IPS-18a (cell line): ENCODE data around the gene ZNF358.
A peak's percentile ranks its signal among the peaks of the same experiment; 100 is the strongest.

Experiments
- H3K27ac ChIP-seq: one replicate; pipeline ENCODE4 v1.5.1; 2013; ENCODE audit warnings: low read length
- H3K27me3 ChIP-seq: one replicate; pipeline ENCODE4 v1.6.1; 2013; ENCODE audit warnings: mild to moderate bottlenecking, low read length; ENCODE audit not compliant: control insufficient read depth, insufficient read depth
- H3K36me3 ChIP-seq: one replicate; pipeline ENCODE4 v1.6.1; 2013; ENCODE audit warnings: low read depth, low read length; ENCODE audit not compliant: control insufficient read depth
- H3K4me1 ChIP-seq: one replicate; pipeline ENCODE4 v1.6.1; 2013; ENCODE audit warnings: low read depth, low read length; ENCODE audit not compliant: control insufficient read depth
- H3K4me3 ChIP-seq: one replicate; pipeline ENCODE4 v1.5.1; 2013; ENCODE audit warnings: low read length
- H3K9ac ChIP-seq: one replicate; pipeline ENCODE4 v1.6.1; 2013; ENCODE audit warnings: mild to moderate bottlenecking, low read length, moderate library complexity
- H3K9me3 ChIP-seq: one replicate; pipeline ENCODE4 v1.6.1; 2013; ENCODE audit warnings: low read depth, low read length; ENCODE audit not compliant: control insufficient read depth

The ZNF358 gene

GRCh38 chr19:7513809-7514642 lies 1.9 kb upstream of the ZNF358 start:
- Histone ChIP-seq H3K36me3 (no peaks in the 10 kb centered on the region), H3K4me3 (no peak overlapping the region), H3K9me3 (no peaks in the 10 kb centered on the region), H3K9ac (no peak overlapping the region), H3K4me1 (peaks cover 12% of the 10 kb centered on the region), H3K27ac (no peak overlapping the region), H3K27me3 (no peaks in the 10 kb centered on the region)

- H3K9ac ChIP-seq = peak overlapping the region; percentile 88
- H3K9me3 ChIP-seq = no peaks in the 10 kb centered on the region
- H3K4me3 ChIP-seq = peak overlapping the region; percentile 57
- peaks cover 3% of the 10 kb centered on the region for H3K36me3 ChIP-seq
- no peaks in the 10 kb centered on the region for H3K27me3 ChIP-seq
- H3K27ac ChIP-seq = peak overlapping the region; percentile 93
- peaks cover 12% of the 10 kb centered on the region for H3K4me1 ChIP-seq
These were observed 726 bp upstream of the ZNF358 start for GRCh38 chr19:7515110-7515644.

GRCh38 chr19:7516333-7516732 lies 430 bp downstream of the ZNF358 start:
- peaks cover 12% of the 10 kb centered on the region for H3K4me1 ChIP-seq
- peaks cover 3% of the 10 kb centered on the region for H3K36me3 ChIP-seq
- peak overlapping the region; percentile 78 for H3K4me3 ChIP-seq
- H3K9me3 ChIP-seq = no peaks in the 10 kb centered on the region
- peak overlapping the region; percentile 85 for H3K9ac ChIP-seq
- no peak overlapping the region for H3K27ac ChIP-seq
- no peaks in the 10 kb centered on the region for H3K27me3 ChIP-seq

GRCh38 chr19:7516878-7517277 lies 975 bp downstream of the ZNF358 start:
- peaks cover 14% of the 10 kb centered on the region for H3K4me1 ChIP-seq
- no peak overlapping the region for H3K27ac ChIP-seq
- peak overlapping the region; percentile 78 for H3K4me3 ChIP-seq
- H3K36me3 ChIP-seq = peaks cover 3% of the 10 kb centered on the region
- no peaks in the 10 kb centered on the region for H3K27me3 ChIP-seq
- peak overlapping the region; percentile 85 for H3K9ac ChIP-seq
- no peaks in the 10 kb centered on the region for H3K9me3 ChIP-seq

GRCh38 chr19:7519361-7520130 lies 3.6 kb downstream of the ZNF358 start:
- peaks cover 17% of the 10 kb centered on the region for H3K4me1 ChIP-seq
- no peaks in the 10 kb centered on the region for H3K27me3 ChIP-seq
- peaks cover 3% of the 10 kb centered on the region for H3K36me3 ChIP-seq
- no peak overlapping the region for H3K27ac ChIP-seq
- H3K9me3 ChIP-seq = no peaks in the 10 kb centered on the region
- no peak overlapping the region for H3K9ac ChIP-seq
- H3K4me3 ChIP-seq = no peak overlapping the region

GRCh38 chr19:7520131-7521051 lies 4.5 kb downstream of the ZNF358 start:
- Histone ChIP-seq H3K4me1 (peaks cover 13% of the 10 kb centered on the region), H3K9me3 (no peaks in the 10 kb centered on the region), H3K27ac (no peak overlapping the region), H3K36me3 (peaks cover 3% of the 10 kb centered on the region), H3K4me3 (no peak overlapping the region), H3K27me3 (no peaks in the 10 kb centered on the region), H3K9ac (no peak overlapping the region)

- Histone ChIP-seq H3K4me1 (peaks cover 10% of the 10 kb centered on the region), H3K27me3 (no peaks in the 10 kb centered on the region), H3K9me3 (no peaks in the 10 kb centered on the region), H3K27ac (no peak overlapping the region), H3K36me3 (peaks cover 3% of the 10 kb centered on the region), H3K9ac (peak overlapping the region; percentile 66), H3K4me3 (peak overlapping the region; percentile 80)
These were observed 5.7 kb downstream of the ZNF358 start for GRCh38 chr19:7521551-7522071.

GRCh38 chr19:7522072-7522922 lies 6.4 kb downstream of the ZNF358 start, which contains the start of gene MCOLN1:
Gene MCOLN1, plus strand, starts transcription at chr19:7522624. Its CDS starts 127 bp downstream, at chr19:7522751.
- Histone ChIP-seq H3K27me3 (no peaks in the 10 kb centered on the region), H3K9me3 (no peaks in the 10 kb centered on the region), H3K4me3 (peak within 1 kb of the TSS; percentile 80), H3K27ac (no peak within 1 kb of the TSS), H3K9ac (peak within 1 kb of the TSS; percentile 66), H3K36me3 (peaks cover 3% of the 10 kb centered on the region), H3K4me1 (peaks cover 5% of the 10 kb centered on the region)

- Histone ChIP-seq H3K9ac (peak overlapping the region; percentile 54), H3K9me3 (no peaks in the 10 kb centered on the region), H3K4me1 (peaks cover 5% of the 10 kb centered on the region), H3K36me3 (peaks cover 3% of the 10 kb centered on the region), H3K27ac (no peak overlapping the region), H3K4me3 (peak overlapping the region; percentile 80), H3K27me3 (no peaks in the 10 kb centered on the region)
These were observed 7.2 kb downstream of the ZNF358 start for GRCh38 chr19:7522923-7523667.

GRCh38 chr19:7524523-7524922 lies 8.6 kb downstream of the ZNF358 start:
- Histone ChIP-seq H3K9ac (no peak overlapping the region), H3K4me3 (no peak overlapping the region), H3K27me3 (no peaks in the 10 kb centered on the region), H3K27ac (no peak overlapping the region), H3K36me3 (no peaks in the 10 kb centered on the region), H3K9me3 (no peaks in the 10 kb centered on the region), H3K4me1 (peaks cover 5% of the 10 kb centered on the region)
